Retina (tissue), 1 donor: ENCODE results near the gene SERPINB1.

ENCODE experiments used
- DNase-seq: peaks from one replicate; pipeline ENCODE4 v3.0.0-alpha.2; 2016

Gene SERPINB1

GRCh38 chr6:2790588-2791449, 50.8 kb downstream of the SERPINB1 start:
- DNase-seq, result peak; percentile 59

GRCh38 chr6:2786269-2786668, 55.4 kb downstream of the SERPINB1 start:
- no peak for DNase-seq

- no peak for DNase-seq
These were observed 56.7 kb downstream of the SERPINB1 start for GRCh38 chr6:2784930-2785329.

- DNase-seq, result no peak
These were observed 57.6 kb downstream of the SERPINB1 start for GRCh38 chr6:2784061-2784460.

GRCh38 chr6:2783188-2783963, 58.3 kb downstream of the SERPINB1 start:
- DNase-seq, result no peak

GRCh38 chr6:2782825-2783187, 58.9 kb downstream of the SERPINB1 start:
- DNase-seq, result no peak

- DNase-seq, result no peak
These were observed 59.3 kb downstream of the SERPINB1 start for GRCh38 chr6:2782356-2782708.
